Measurements from ENCODE around the gene ZDHHC8.

Gene ZDHHC8

GRCh38 chr22:20152464-20152890, 20.9 kb downstream of the ZDHHC8 start:
- Histone ChIP-seq H3K4me3 (no peak overlapping the region), H3K36me3 (peaks cover 0 to 3% (median 0%) of the 10 kb centered on the region in 3 donors), H3K27me3 (peaks cover 0 to 29% of the 10 kb centered on the region in 2 donors), H3K27ac (no peak overlapping the region), H3K9me3 (no peaks in the 10 kb centered on the region), H3K4me1 (peaks cover 0 to 8% (median 2%) of the 10 kb centered on the region in 4 donors)
- TF ChIP-seq, protein P1, sequence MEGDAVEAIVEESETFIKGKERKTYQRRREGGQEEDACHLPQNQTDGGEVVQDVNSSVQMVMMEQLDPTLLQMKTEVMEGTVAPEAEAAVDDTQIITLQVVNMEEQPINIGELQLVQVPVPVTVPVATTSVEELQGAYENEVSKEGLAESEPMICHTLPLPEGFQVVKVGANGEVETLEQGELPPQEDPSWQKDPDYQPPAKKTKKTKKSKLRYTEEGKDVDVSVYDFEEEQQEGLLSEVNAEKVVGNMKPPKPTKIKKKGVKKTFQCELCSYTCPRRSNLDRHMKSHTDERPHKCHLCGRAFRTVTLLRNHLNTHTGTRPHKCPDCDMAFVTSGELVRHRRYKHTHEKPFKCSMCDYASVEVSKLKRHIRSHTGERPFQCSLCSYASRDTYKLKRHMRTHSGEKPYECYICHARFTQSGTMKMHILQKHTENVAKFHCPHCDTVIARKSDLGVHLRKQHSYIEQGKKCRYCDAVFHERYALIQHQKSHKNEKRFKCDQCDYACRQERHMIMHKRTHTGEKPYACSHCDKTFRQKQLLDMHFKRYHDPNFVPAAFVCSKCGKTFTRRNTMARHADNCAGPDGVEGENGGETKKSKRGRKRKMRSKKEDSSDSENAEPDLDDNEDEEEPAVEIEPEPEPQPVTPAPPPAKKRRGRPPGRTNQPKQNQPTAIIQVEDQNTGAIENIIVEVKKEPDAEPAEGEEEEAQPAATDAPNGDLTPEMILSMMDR (IDR thresholded peaks at IDR 0.05): no peak
- DNase-seq: no peak
- intact Hi-C loops (cut with DNase I; ENCODE audit: low total_unique reads): no loop called here

GRCh38 chr22:20153945-20154344, 22.3 kb downstream of the ZDHHC8 start:
- DNase-seq: no peak
- TF ChIP-seq, protein P1 (IDR thresholded peaks at IDR 0.05): no peak
- Histone ChIP-seq H3K27ac (no peak overlapping the region), H3K4me3 (no peak overlapping the region), H3K27me3 (peaks cover 0 to 42% of the 10 kb centered on the region in 2 donors), H3K36me3 (no peaks in the 10 kb centered on the region), H3K4me1 (peaks cover 0 to 8% (median 2%) of the 10 kb centered on the region in 4 donors), H3K9me3 (no peaks in the 10 kb centered on the region)
- intact Hi-C loops (cut with DNase I; ENCODE audit: low total_unique reads): no loop called here

DNA sequence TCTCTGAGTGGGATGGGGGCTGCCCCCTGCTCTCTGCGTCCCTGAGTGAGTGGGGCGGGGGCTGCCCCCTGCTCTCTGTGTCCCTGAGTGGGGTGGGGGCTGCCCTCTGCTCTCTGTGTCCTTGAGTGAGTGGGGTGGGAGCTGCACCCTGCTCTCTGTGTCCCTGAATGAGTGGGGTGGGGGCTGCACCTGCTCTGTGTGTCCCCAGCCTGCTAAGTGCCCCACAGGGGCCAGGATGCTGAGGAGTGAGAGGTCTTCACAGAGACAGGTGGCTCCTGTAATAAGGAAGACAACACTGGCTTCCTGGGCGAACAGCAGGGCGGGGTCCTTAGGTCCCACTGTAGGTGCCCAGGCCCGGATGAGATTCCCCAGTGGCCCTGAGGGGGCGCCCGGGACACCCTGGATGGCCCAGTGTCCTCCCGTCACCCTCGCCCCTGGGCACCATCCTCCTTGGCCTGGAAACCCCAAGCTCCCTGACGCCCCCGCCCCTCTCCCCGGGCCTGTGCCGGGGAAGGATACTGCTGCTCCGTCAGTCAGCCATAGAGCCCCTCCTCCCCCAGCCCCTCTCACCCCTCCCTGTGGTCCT, 23.1 kb downstream of the ZDHHC8 start:
- peaks cover 0 to 8% (median 2%) of the 10 kb centered on the region in 4 donors for H3K4me1 ChIP-seq
- no peaks in the 10 kb centered on the region for H3K9me3 ChIP-seq
- TF ChIP-seq, protein P1 (IDR thresholded peaks at IDR 0.05): no peak
- no peak overlapping the region for H3K4me3 ChIP-seq
- no peak for DNase-seq
- no peak overlapping the region for H3K27ac ChIP-seq
- peaks cover 0 to 42% of the 10 kb centered on the region in 2 donors for H3K27me3 ChIP-seq
- H3K36me3 ChIP-seq: no peaks in the 10 kb centered on the region
- intact Hi-C loops (cut with DNase I; ENCODE audit: low total_unique reads): no loop called here

DNA sequence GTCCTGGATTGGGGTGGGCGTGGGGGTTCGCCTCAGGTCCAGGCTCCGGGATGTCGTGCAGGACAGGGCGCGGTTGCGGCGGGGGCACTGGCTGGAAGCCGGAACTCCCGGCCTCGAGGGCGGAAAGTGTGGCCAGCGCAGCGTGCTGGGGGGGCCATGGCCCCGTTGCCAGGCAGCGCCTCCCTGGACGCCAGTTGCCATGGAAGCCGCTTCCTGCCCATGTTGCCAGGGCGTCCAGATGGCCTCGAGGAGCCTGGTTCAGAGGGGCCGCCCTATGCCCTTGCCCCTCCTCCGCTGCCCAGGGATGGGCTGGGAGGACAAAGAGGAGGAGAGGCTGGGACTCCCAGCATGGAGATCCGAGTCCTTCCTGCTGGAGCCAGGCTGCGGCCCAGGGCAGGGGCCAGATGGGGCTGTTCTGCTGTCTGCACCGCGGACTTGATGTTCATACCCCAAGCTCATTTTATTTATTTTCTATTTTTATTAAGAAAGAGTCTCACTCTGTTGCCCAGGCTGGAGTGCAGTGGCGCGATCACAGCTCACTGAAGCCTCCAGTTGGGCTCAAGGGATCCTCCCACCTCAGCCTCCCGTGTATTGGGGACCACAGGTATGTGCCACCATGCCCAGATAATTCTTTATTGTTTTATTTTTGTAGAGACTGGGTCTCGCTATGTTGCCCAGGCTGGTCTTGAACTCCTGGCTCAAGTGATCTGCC, 23.9 kb downstream of the ZDHHC8 start:
- intact Hi-C loops (cut with DNase I; ENCODE audit: low total_unique reads): no loop called here
- Histone ChIP-seq H3K9me3 (no peaks in the 10 kb centered on the region), H3K27me3 (peaks cover 0 to 46% of the 10 kb centered on the region in 2 donors), H3K4me3 (no peak overlapping the region), H3K27ac (no peak overlapping the region), H3K4me1 (peaks cover 0 to 8% (median 2%) of the 10 kb centered on the region in 4 donors), H3K36me3 (no peaks in the 10 kb centered on the region)
- TF ChIP-seq, protein P1 (IDR thresholded peaks at IDR 0.05): no peak
- no peak for DNase-seq

- TF ChIP-seq, protein P1 (IDR thresholded peaks at IDR 0.05): no peak
- no peaks in the 10 kb centered on the region for H3K36me3 ChIP-seq
- intact Hi-C loops (cut with DNase I; ENCODE audit: low total_unique reads): no loop called here
- H3K27me3 ChIP-seq: peaks cover 0 to 46% of the 10 kb centered on the region in 2 donors
- no peak overlapping the region for H3K27ac ChIP-seq
- peaks cover 0 to 8% (median 2%) of the 10 kb centered on the region in 4 donors for H3K4me1 ChIP-seq
- no peak overlapping the region for H3K4me3 ChIP-seq
- DNase-seq: no peak
- no peaks in the 10 kb centered on the region for H3K9me3 ChIP-seq
Observed at GRCh38 chr22:20156042-20156389, 24.4 kb downstream of the ZDHHC8 start.
